Calu3 (cell line): ENCODE measurements around the gene PAK5. TPM values are rescaled to one million over a fixed set of nuclear protein-coding genes. Genes with fewer than 3 reads are reported as not detected.

Source experiments
- BruUV-seq: library from RNA; stranded (reverse); fragments of 400-500 nt; replicated peaks from 2 replicates; lab custom pipeline; 2021; lab: Mats Ljungman, UMichigan
- CTCF ChIA-PET: fragments of 300-600 bp; sonication (Branson Sonifier 250); formaldehyde crosslinking; loops from one replicate; lab custom pipeline; 2022; ENCODE audit warnings: antibody characterized with exemption; lab: Charles Lee
- DNase-seq: peaks from one replicate; pipeline ENCODE4 v3.0.0; 2022
- H3K27ac Mint-ChIP-seq: one replicate; pipeline ENCODE4 v1.8.0; 2022; ENCODE audit warnings: mixed read lengths; ENCODE audit not compliant: unreplicated experiment
- H3K27me3 Mint-ChIP-seq: one replicate; pipeline ENCODE4 v1.8.0; 2022; ENCODE audit warnings: mixed read lengths; ENCODE audit not compliant: unreplicated experiment
- H3K36me3 Mint-ChIP-seq: one replicate; pipeline ENCODE4 v1.8.0; 2022; ENCODE audit warnings: mild to moderate bottlenecking, moderate library complexity, mixed read lengths; ENCODE audit not compliant: insufficient read depth, unreplicated experiment
- H3K4me1 Mint-ChIP-seq: one replicate; pipeline ENCODE4 v1.8.0; 2022; ENCODE audit warnings: mild to moderate bottlenecking, low read depth, mixed read lengths; ENCODE audit not compliant: unreplicated experiment
- H3K4me3 Mint-ChIP-seq: one replicate; pipeline ENCODE4 v1.8.0; 2022; ENCODE audit warnings: mild to moderate bottlenecking, low read depth, moderate library complexity, mixed read lengths; ENCODE audit not compliant: unreplicated experiment
- H3K9me3 Mint-ChIP-seq: one replicate; pipeline ENCODE4 v1.8.0; 2022; ENCODE audit warnings: low read depth, mixed read lengths; ENCODE audit not compliant: unreplicated experiment
- CTCF ChIP-seq: fragments of 200-600 bp; IDR thresholded peaks from one replicate; pipeline ENCODE4 v1.8.0; 2022; ENCODE audit warnings: antibody characterized with exemption; ENCODE audit not compliant: unreplicated experiment
- intact Hi-C: fragments of 100-400 bp; cut with micrococcal nuclease; formaldehyde crosslinking; loops from one replicate; pipeline ENCODE4 v1.10.0; 2022; ENCODE audit not compliant: unreplicated experiment
- total RNA-seq: library from RNA; stranded (reverse); gene quantifications from 2 replicates; pipeline ENCODE4 v1.2.3, GENCODE V29; 2022

PAK5 gene
- total RNA-seq, 1 experiment from 2014 or later = not detected

GRCh38 chr20:9602847-9603183 is 236.1 kb downstream of the PAK5 start:
- Mint-ChIP-seq H3K4me1 (peaks cover 12% of the 10 kb centered on the region), H3K36me3 (no peaks in the 10 kb centered on the region), H3K9me3 (peaks cover 4% of the 10 kb centered on the region), H3K27ac (no peak overlapping the region), H3K27me3 (no peaks in the 10 kb centered on the region), H3K4me3 (no peak overlapping the region)
- intact Hi-C loops = no loop called here
- TF ChIP-seq CTCF = no peak
- CTCF ChIA-PET = interaction anchor here (0.5 kb wide), 1 partner anchor 31 kb away, joined by 3 read pairs; no protein-coding TSS in a partner anchor
- BruUV-seq = no TSS peak
- no peak for DNase-seq

- Mint-ChIP-seq H3K36me3 (no peaks in the 10 kb centered on the region), H3K4me3 (no peak overlapping the region), H3K4me1 (peaks cover 19% of the 10 kb centered on the region), H3K27ac (no peak overlapping the region), H3K27me3 (no peaks in the 10 kb centered on the region), H3K9me3 (peaks cover 2% of the 10 kb centered on the region)
- BruUV-seq = no TSS peak
- CTCF ChIA-PET = no interaction called here
- intact Hi-C loops = no loop called here
- TF ChIP-seq CTCF = no peak
- no peak for DNase-seq
These were observed 238.3 kb downstream of the PAK5 start for GRCh38 chr20:9600562-9600961.

DNA sequence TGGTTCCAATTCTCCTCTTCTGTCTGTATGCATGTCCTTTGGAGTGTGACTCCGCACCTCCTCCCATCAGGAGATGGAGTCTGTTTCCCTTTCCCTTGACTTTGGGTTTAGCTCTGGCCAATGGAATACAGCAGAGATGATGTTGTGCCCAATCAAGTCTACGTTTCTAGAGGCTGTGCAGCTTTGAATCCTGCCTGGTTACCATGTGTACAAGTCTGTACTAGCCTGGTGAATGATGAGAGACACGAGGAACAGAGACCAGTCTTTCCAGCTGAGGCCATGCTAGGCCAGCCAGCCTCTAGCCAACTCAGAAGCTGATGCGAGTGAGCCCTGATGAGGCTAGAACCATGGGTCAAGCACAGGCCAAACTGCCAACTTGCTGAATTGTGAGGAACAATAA is 241.3 kb downstream of the PAK5 start:
- no peak overlapping the region for H3K4me3 Mint-ChIP-seq
- TF ChIP-seq CTCF = no peak
- H3K4me1 Mint-ChIP-seq = peaks cover 47% of the 10 kb centered on the region
- CTCF ChIA-PET = no interaction called here
- no peaks in the 10 kb centered on the region for H3K27me3 Mint-ChIP-seq
- H3K9me3 Mint-ChIP-seq = peaks cover 6% of the 10 kb centered on the region
- H3K27ac Mint-ChIP-seq = no peak overlapping the region
- no peak for DNase-seq
- no peaks in the 10 kb centered on the region for H3K36me3 Mint-ChIP-seq
- no TSS peak for BruUV-seq
- intact Hi-C loops = loop anchor here (10.0 kb wide), 1 partner anchor 83 kb away; the partner anchor contains the start of gene LAMP5

DNA sequence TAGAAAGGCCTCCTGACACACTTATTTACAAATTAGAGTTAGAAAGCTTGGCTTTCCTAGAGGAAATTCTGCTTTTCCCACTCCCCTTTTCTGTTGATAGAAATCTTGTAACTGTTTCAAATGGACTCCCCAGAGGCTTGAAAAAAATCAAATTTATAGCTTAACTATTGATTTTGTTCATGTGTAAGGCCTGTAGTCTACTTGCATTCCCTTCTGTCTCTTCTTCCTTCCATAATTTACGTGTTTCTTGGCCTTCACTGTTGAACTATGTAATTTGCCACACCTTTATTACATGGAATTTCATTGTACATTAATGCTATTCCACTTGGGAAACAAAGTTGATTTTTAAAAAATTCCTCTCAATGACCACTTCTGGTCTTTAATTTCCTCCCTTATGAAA is 243.1 kb downstream of the PAK5 start:
- TF ChIP-seq CTCF = no peak
- no peak for DNase-seq
- CTCF ChIA-PET = no interaction called here
- no peak overlapping the region for H3K4me3 Mint-ChIP-seq
- peaks cover 48% of the 10 kb centered on the region for H3K4me1 Mint-ChIP-seq
- H3K27ac Mint-ChIP-seq = peak overlapping the region; percentile 6
- no peaks in the 10 kb centered on the region for H3K36me3 Mint-ChIP-seq
- H3K9me3 Mint-ChIP-seq = peaks cover 4% of the 10 kb centered on the region
- intact Hi-C loops = loop anchor here (10.0 kb wide), 1 partner anchor 81 kb away; the partner anchor contains the start of gene LAMP5
- BruUV-seq = no TSS peak
- H3K27me3 Mint-ChIP-seq = no peaks in the 10 kb centered on the region
